ENCODE data around the gene MYH13. TPM values are rescaled to one million over a fixed set of nuclear protein-coding genes. Genes with fewer than 3 reads are reported as not detected.

Gene MYH13
- total and polyA plus RNA-seq, 10 of the 15 experiments (the other 5 are each of a cell fraction or from before 2014, with no cell fraction given) = 0.01 to 0.04 (median 0.03) TPM; not detected in 4

GRCh38 chr17:10271106-10271562, 101.7 kb downstream of the MYH13 start (continued):
- TF ChIP-seq ZBTB33 (IDR thresholded peaks at IDR 0.05) (no peak), ZSCAN29 (IDR thresholded peaks at IDR 0.05) (no peak), FOXK2 (IDR thresholded peaks at IDR 0.05) (no peak)

GRCh38 chr17:10270258-10270657, 102.5 kb downstream of the MYH13 start:
- 0% methylated on average over 1 of the region's 1 CpG for WGBS (ENCODE audit: insufficient coverage, insufficient replicate concordance, low lambda C conversion rate, missing lambda C conversion rate)
- SMC1A ChIA-PET (ENCODE audit: uncharacterized antibody, unreplicated experiment) = no interaction called here
- intact Hi-C loops (cut with micrococcal nuclease; ENCODE audit: unreplicated experiment) = no loop called here

More at GRCh38 chr17:10270258-10270657, 102.5 kb downstream of the MYH13 start:
- Histone ChIP-seq H2AFZ (ENCODE audit: control insufficient read depth, low read depth, low read length) (no peak overlapping the region), H3K4me3 (no peak overlapping the region), H3K4me1 (ENCODE audit: control insufficient read depth, insufficient read depth, low read length) (peaks cover 3% of the 10 kb centered on the region; the same call in 1 of the 2 replicates), H3K27me3 (replicated peaks in 1 of 2; ENCODE audit: control insufficient read depth in 2 of 2, insufficient read depth in 2 of 2, low read length in 1 of 2) (no peaks in the 10 kb centered on the region), H3K4me2 (ENCODE audit: control insufficient read depth, insufficient read depth) (no peak overlapping the region), H3K79me2 (ENCODE audit: control insufficient read depth, insufficient read depth, low read length) (no peaks in the 10 kb centered on the region), H3K9ac (ENCODE audit: control insufficient read depth, insufficient read depth, low read length) (no peak overlapping the region), H3K9me3 (replicated peaks; ENCODE audit: control insufficient read depth, insufficient read depth, low read length) (peaks cover 8% of the 10 kb centered on the region), H3K36me3 (ENCODE audit: control insufficient read depth in 2 of 2, insufficient read depth in 2 of 2, low read length in 1 of 2) (no peaks in the 10 kb centered on the region), H4K20me1 (ENCODE audit: control insufficient read depth, insufficient read depth) (no peaks in the 10 kb centered on the region), H3K27ac (ENCODE audit: control insufficient read depth, insufficient read depth) (no peak overlapping the region)
- no TSS peak for BruUV-seq (replicated peaks)
- TF ChIP-seq JUNB (IDR thresholded peaks at IDR 0.05) (peak; percentile 14; the same call in 1 of the 2 replicates), ATF3 (IDR thresholded peaks at IDR 0.05; ENCODE audit: borderline replicate concordance, extremely low read depth, low read depth, low read length) (no peak), ZNF622 (IDR thresholded peaks at IDR 0.05) (no peak)
- DNase-seq (ENCODE audit: low read depth, low spot score) (no peak), FAIRE-seq (no peak), ATAC-seq (no peak)
- in situ Hi-C loops (cut with MboI) = no loop called here
- RAD21 ChIA-PET (ENCODE audit: unreplicated experiment) = no interaction called here
- POLR2A ChIA-PET = no interaction called here
- CTCF ChIA-PET = no interaction called here

Measured in GM12878 (cell line).